ENCODE measurements around the gene APBB2. TPM values are rescaled to one million over a fixed set of nuclear protein-coding genes. Genes with fewer than 3 reads are reported as not detected.

APBB2 gene
- total and polyA plus RNA-seq, 10 of the 15 experiments (the other 5 are each of a cell fraction or from before 2014, with no cell fraction given) = 2.7 to 24.6 (median 19.0) TPM

GRCh38 chr4:41213625-41214135 is 662 bp downstream of the APBB2 start:
- TF ChIP-seq SIN3A (IDR thresholded peaks at IDR 0.05; ENCODE audit: low read depth, low read length) = no peak
- TF ChIP-seq YY1 (IDR thresholded peaks at IDR 0.05; ENCODE audit: low read depth, low read length) = peak; percentile 5; the same call in 1 of the 2 replicates
- no peak for TF ChIP-seq TAF1 (IDR thresholded peaks at IDR 0.05; ENCODE audit: borderline replicate concordance, low read depth, low read length)
- TF ChIP-seq HDAC6 (IDR thresholded peaks at IDR 0.05; ENCODE audit: unreplicated experiment) = peak; percentile 90
- SMC1A ChIA-PET (ENCODE audit: uncharacterized antibody, unreplicated experiment) = interaction anchor here (0.7 to 18.1 kb wide), 22 partner anchors 9 to 288 kb away, joined by 3 to 362 read pairs (median 5); no protein-coding TSS in a partner anchor
- H2AFZ ChIP-seq (ENCODE audit: control insufficient read depth, low read depth, low read length) = peak overlapping the region; percentile 88
- H3K36me3 ChIP-seq (ENCODE audit: control insufficient read depth in 2 of 2, insufficient read depth in 2 of 2, low read length in 1 of 2) = no peaks in the 10 kb centered on the region
- in situ Hi-C loops (cut with MboI) (loop anchor here (10.0 kb wide), 1 partner anchor 479 kb away; no protein-coding TSS in a partner anchor), intact Hi-C loops (cut with micrococcal nuclease; ENCODE audit: unreplicated experiment) (loop anchor here (1.0 to 10.0 kb wide), 6 partner anchors 66 to 479 kb away; no protein-coding TSS in a partner anchor)
- peak overlapping the region; percentile 71; the same call in 1 of the 2 replicates for H3K27ac ChIP-seq (ENCODE audit: control insufficient read depth, insufficient read depth)
- peaks cover 2% of the 10 kb centered on the region; the same call in 1 of the 2 replicates for H4K20me1 ChIP-seq (ENCODE audit: control insufficient read depth, insufficient read depth)
- CTCF ChIA-PET = interaction anchor here (0.6 to 18.7 kb wide), 28 partner anchors 9 to 316 kb away, joined by 3 to 567 read pairs (median 4); no protein-coding TSS in a partner anchor
- FAIRE-seq = no peak
- H3K4me1 ChIP-seq (ENCODE audit: control insufficient read depth, insufficient read depth, low read length) = no peaks in the 10 kb centered on the region; the same call in 1 of the 2 replicates
- peak overlapping the region; percentile 85 for H3K4me2 ChIP-seq (ENCODE audit: control insufficient read depth, insufficient read depth)
- H3K9ac ChIP-seq (ENCODE audit: control insufficient read depth, insufficient read depth, low read length) = peak overlapping the region; percentile 74
- BruUV-seq (replicated peaks) = no TSS peak
- no peak for DNase-seq (ENCODE audit: low read depth, low spot score)
- peak overlapping the region; percentile 83 for H3K4me3 ChIP-seq
- H3K79me2 ChIP-seq (ENCODE audit: control insufficient read depth, insufficient read depth, low read length) = peaks cover 43% of the 10 kb centered on the region
- RAD21 ChIA-PET (ENCODE audit: unreplicated experiment) = interaction anchor here (0.5 to 11.9 kb wide), 18 partner anchors 9 to 305 kb away, joined by 3 to 262 read pairs (median 3); no protein-coding TSS in a partner anchor
- no peaks in the 10 kb centered on the region for H3K27me3 ChIP-seq (replicated peaks in 1 of 2; ENCODE audit: control insufficient read depth in 2 of 2, insufficient read depth in 2 of 2, low read length in 1 of 2)
- 1% methylated on average over 30 of the region's 35 CpGs for WGBS (ENCODE audit: insufficient coverage, insufficient replicate concordance, low lambda C conversion rate, missing lambda C conversion rate)
- peak; percentile 14 for ATAC-seq
- no peaks in the 10 kb centered on the region for H3K9me3 ChIP-seq (replicated peaks; ENCODE audit: control insufficient read depth, insufficient read depth, low read length)
- POLR2A ChIA-PET = interaction anchor here (0.6 to 2.0 kb wide), 5 partner anchors 14 to 333 kb away, joined by 3 to 6 read pairs (median 3); no protein-coding TSS in a partner anchor
